Measurements from ENCODE around the gene PON2.

Gene PON2

GRCh38 chr7:95444796-95445195 is 10.0 kb upstream of the PON2 start:
- no peak for DNase-seq (ENCODE audit: low spot score)

GRCh38 chr7:95441042-95441823 is 6.4 kb upstream of the PON2 start:
- no peak for DNase-seq (ENCODE audit: low spot score)

- DNase-seq (ENCODE audit: low spot score): no peak
These were observed 5.7 kb upstream of the PON2 start for GRCh38 chr7:95440394-95441038.

GRCh38 chr7:95436407-95436806 is 1.6 kb upstream of the PON2 start:
- no peak for DNase-seq (ENCODE audit: low spot score)

GRCh38 chr7:95435422-95435780 is 573 bp upstream of the PON2 start:
- DNase-seq (ENCODE audit: low spot score): no peak

GRCh38 chr7:95433952-95434556 is 774 bp downstream of the PON2 start:
- DNase-seq (ENCODE audit: low spot score): peak; percentile 3

GRCh38 chr7:95433129-95433528 is 1.7 kb downstream of the PON2 start:
- DNase-seq (ENCODE audit: low spot score): no peak

- no peak for DNase-seq (ENCODE audit: low spot score)
These were observed 2.2 kb downstream of the PON2 start for GRCh38 chr7:95432606-95433005.

- no peak for DNase-seq (ENCODE audit: low spot score)
These were observed 4.0 kb downstream of the PON2 start for GRCh38 chr7:95430864-95431263.

GRCh38 chr7:95429241-95429990 is 5.4 kb downstream of the PON2 start:
- DNase-seq (ENCODE audit: low spot score): no peak

- no peak for DNase-seq (ENCODE audit: low spot score)
These were observed 6.8 kb downstream of the PON2 start for GRCh38 chr7:95427914-95428516.

- no peak for DNase-seq (ENCODE audit: low spot score)
These were observed 7.7 kb downstream of the PON2 start for GRCh38 chr7:95427166-95427565.

GRCh38 chr7:95425694-95426093 is 9.1 kb downstream of the PON2 start:
- DNase-seq (ENCODE audit: low spot score): no peak

GRCh38 chr7:95424716-95425115 is 10.1 kb downstream of the PON2 start:
- DNase-seq (ENCODE audit: low spot score): peak; percentile 4

- no peak for DNase-seq (ENCODE audit: low spot score)
These were observed 12.9 kb downstream of the PON2 start for GRCh38 chr7:95421847-95422444.

- DNase-seq (ENCODE audit: low spot score): no peak
These were observed 13.6 kb downstream of the PON2 start for GRCh38 chr7:95421000-95421846.

- no peak for DNase-seq (ENCODE audit: low spot score)
These were observed 22.8 kb downstream of the PON2 start for GRCh38 chr7:95412075-95412474.

- DNase-seq (ENCODE audit: low spot score): no peak
These were observed 23.2 kb downstream of the PON2 start for GRCh38 chr7:95411666-95412065.

- no peak for DNase-seq (ENCODE audit: low spot score)
These were observed 23.8 kb downstream of the PON2 start for GRCh38 chr7:95411036-95411435.

- no peak for DNase-seq (ENCODE audit: low spot score)
These were observed 27.1 kb downstream of the PON2 start for GRCh38 chr7:95407751-95408150.

- DNase-seq (ENCODE audit: low spot score): no peak
These were observed 29.0 kb downstream of the PON2 start for GRCh38 chr7:95405800-95406199.
